ENCODE results near the gene PHKB. TPM values are rescaled to one million over a fixed set of nuclear protein-coding genes. Genes with fewer than 3 reads are reported as not detected.
A peak's percentile ranks its signal among the peaks of the same experiment; 100 is the strongest.
"Not testable (repeated sequence)": the region's sequence is repeated elsewhere in the genome, so short reads cannot be mapped to it uniquely, and the experiment has no call there.

The PHKB gene
- 10 to 100 TPM; 70.5 to 92.9 (median 77.1) TPM for polyA plus RNA-seq (ENCODE audit: insufficient read length in 4 of 4)

DNA sequence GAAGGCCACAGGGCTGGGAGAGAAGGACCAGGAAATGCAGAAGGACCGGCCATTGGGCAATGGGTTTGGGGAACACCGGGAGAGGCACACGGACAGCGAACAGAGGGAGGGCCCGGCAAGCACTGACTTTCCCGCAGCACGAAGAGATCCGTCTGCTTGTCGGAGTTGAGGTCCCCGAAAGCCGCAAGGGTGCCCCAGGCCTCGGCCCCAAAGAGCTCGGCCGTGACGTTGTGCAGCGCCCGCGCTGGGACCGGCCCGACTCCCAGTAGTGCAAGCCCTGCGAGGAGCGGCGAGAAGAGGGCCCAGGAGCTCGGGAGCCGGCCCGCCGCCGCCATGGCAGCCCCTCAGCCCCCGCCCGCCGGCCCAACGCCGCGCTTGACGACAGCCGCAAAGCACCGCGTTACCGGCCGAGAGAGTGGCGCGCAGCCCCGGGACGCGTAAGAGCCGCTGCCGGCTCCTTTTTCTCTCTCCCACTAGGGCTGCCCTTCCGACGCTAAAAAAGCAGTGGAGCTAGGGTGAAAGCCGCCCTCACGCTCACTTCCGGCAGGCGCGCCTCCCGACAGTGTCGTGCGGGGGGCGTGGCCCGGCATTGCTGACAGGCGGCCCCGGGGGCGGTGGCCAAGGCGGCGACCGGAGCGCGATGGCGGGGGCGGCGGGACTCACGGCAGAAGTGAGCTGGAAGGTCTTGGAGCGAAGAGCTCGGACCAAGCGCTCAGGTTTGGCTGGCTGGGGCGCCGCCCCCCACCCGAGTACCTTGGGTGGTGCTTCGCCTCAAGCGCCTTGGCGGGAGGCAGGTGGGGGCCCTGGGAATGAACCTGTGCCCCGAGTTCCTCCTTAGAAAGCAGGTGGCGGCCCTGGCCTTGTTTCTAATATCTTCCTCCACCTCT, at the start of gene PHKB, which contains the start of gene ITFG1:
Gene PHKB, plus strand, starts transcription at position 621 of the 887 bp plus-strand sequence. Its CDS starts 20 bp downstream, at position 641.
Gene ITFG1, minus strand, starts transcription at position 353 of the 887 bp plus-strand sequence. Its CDS starts 18 bp downstream, at position 335.
- DNase-seq (ENCODE audit: low read depth in 4 of 4, low spot score in 2 of 4) = peak; percentile 68 to 84 (median 80)

DNA sequence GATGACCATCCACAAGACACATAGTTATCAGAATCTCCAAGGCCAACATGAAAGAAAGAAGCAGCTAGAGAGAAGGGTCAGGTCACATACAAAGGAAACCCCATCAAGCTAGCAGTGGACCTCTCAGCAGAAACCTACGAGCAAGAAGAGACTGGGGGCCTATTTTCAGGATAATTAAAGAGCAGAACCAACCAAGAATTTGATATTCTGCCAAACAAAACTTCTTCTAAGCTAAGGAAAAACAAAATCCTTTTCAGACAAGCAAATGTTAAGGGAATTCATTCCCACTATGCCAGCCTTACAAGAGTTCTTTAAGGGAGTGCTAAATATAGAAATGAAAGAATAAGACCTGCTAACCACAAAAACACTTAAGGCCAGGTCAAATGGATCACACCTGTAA, 48.1 kb upstream of the PHKB start:
- DNase-seq (ENCODE audit: low read depth in 4 of 4, low spot score in 2 of 4) = no peak

DNA sequence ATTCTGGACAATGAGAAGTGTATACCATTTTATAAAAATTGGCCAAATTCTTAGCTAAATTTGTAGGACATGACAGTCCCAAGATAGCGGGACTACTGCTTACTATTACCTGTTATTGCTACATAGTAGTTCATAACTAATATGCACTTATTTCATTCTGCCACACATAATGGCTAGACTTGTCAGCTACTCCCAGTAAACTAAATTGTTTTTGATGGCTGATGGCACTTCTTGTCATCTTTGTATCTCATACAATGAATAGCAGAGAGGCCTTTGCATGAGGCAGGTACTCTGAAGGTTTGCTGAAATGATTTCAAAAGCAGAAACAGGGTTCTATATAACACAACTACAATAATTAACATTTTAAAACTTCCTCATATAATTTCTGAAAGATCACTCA, 44.3 kb upstream of the PHKB start:
- DNase-seq (ENCODE audit: low read depth in 4 of 4, low spot score in 2 of 4) = no peak

DNA sequence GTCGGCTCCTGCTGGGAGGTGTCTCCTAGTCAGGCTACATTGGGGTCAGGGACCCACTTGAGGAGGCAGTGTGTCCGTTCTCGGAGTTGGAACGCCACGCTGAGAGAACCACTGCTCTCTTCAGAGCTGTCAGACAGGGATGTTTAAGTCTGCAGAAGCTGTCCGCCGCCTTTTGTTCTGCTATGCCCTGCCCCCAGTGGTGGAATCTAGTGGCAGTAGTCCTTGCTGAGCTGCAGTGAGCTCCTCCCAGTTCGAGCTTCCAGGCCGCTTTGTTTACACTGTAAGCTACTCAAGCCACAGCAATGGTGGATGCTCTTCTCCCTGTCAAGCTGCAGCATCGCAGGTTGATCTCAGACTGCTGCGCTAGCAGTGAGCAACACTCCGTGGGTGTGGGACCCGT, 36.3 kb upstream of the PHKB start:
- DNase-seq (ENCODE audit: low read depth in 4 of 4, low spot score in 2 of 4) = no peak

DNA sequence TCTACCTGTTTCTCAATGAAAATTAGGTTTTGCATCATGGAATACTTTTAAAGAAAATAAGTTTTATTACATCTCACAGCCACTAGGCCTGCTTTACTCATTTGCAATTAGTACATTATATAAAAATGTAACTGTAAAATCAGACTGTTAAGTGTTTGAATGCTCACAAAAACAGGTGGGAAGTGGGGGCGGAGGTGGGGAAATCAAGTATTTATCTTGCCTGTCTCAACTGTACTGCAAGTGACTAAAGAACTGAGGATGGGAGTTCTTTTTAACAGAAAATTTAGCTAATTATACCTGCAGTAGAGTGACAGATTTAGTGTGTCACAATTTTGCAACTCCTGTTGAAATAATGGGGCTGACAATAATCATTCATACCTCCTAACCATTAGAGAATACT, 34.3 kb upstream of the PHKB start:
- no peak for DNase-seq (ENCODE audit: low read depth in 4 of 4, low spot score in 2 of 4)

DNA sequence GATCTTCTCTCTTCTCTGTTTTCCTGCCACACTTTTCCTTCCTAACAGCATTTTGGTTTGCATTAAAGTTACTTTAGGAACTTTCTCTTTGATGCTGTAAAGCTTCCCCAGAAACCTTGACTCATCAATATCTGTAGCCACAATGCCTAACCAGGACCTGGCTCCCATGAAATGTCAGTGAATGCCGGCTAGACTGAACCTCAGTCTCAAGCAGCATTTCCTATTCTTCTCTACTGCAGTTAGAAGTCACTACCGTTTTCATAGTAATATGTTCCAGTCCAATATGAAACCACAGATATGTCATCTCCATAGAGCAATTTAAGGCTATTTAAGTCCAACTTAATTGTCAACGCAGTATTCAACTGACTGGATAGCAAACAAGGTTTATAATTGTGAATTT, 29.2 kb upstream of the PHKB start:
- DNase-seq (ENCODE audit: low read depth in 4 of 4, low spot score in 2 of 4) = no peak

DNA sequence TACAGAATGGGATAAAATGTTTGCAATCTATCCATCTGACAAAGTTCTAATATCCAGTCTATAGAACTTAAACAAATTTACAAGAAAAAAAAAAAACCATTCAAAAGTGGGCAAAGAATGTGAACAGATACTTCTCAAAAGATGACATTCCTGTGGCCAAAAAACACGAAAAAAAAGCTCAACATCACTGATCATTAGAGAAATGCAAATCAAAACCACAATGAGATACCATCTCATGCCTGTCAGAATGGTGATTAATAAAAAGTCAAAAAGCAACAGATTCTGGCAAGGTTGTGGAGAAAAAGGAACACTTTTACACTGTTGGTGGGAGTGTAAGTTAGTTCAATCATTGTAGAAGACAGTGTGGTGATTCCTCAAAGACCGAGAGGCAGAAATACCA, 26.9 kb upstream of the PHKB start:
- DNase-seq (ENCODE audit: low read depth in 4 of 4, low spot score in 2 of 4) = not testable (repeated sequence)

DNA sequence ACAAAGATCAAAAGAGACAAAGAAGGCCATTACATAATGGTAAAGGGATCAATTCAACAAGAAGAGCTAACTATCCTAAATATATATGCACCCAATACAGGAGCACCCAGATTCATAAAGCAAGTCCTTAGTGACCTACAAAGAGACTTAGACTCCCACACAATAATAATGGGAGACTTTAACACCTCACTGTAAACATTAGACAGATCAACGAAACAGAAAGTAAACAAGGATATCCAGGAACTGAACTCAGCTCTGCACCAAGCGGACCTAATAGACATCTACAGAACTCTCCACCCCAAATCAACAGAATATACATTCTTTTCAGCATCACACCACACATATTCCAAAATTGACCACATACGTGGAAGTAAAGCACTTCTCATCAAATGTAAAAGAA, 21.1 kb upstream of the PHKB start:
- not testable (repeated sequence) for DNase-seq (ENCODE audit: low read depth in 4 of 4, low spot score in 2 of 4)

DNA sequence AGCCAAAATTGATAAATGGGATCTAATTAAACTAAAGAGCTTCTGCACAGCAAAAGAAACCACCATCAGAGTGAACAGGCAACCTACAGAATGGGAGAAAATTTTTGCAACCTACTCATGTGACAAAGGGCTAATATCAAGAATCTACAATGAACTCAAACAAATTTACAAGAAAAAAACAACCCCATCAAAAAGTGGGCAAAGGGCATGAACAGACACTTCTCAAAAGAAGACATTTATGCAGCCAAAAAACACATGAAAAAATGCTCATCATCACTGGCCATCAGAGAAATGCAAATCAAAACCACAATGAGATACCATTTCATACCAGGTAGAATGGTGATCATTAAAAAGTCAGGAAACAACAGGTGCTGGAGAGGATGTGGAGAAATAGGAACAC, 18.2 kb upstream of the PHKB start:
- DNase-seq (ENCODE audit: low read depth in 4 of 4, low spot score in 2 of 4) = not testable (repeated sequence)

DNA sequence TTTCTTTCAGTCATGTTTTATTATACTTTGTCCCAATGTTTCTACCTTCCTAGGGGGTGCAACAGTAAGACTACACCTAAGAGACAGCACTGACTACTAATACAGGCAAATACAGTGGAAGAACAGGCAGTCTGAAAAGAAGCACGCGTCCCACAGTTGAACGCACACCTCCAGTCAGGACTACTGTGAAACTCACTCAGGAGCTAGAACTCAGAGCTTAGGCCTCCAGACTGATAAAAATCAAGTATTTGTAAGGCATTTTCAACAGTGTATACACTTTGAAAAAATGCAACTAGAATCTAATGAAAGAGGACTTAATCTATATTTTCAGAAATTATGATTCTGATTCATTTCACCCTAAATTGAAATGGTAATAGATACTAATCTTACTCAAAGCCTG, 14.7 kb upstream of the PHKB start:
- no peak for DNase-seq (ENCODE audit: low read depth in 4 of 4, low spot score in 2 of 4)

DNA sequence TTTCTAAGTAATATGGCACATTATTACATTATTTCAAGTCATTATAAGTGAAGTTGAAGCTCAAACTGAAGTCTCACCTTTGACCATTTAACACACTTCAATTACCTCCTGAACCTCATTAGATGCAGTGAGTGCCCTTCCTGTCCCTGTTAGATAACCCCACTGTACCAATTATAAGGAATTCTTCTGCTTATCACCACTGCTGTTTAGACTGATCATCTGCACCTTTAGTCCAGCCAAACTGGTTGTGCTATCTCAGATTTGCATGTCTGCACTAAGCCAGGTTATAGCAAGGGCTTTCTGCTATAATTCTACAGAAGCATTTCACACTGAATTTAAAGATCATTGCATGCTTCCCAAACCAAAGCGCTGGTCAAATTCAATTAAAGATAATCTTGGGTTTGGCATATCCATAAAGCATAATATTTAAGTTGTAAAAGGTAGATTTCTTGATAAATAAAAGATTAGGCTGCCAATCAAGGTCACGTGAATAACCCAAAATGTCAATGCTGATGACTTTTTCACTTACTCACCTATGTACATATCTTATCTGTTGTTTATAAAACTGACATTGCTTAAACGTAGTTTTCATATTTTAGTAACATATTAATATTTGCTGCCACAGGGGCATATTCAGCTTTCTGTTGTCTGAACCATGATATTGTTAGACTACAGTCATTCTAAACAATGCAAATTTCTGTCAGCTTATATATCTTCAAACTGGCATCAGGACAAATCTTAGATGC, 12.1 kb upstream of the PHKB start:
- no peak for DNase-seq (ENCODE audit: low read depth in 4 of 4, low spot score in 2 of 4)

DNA sequence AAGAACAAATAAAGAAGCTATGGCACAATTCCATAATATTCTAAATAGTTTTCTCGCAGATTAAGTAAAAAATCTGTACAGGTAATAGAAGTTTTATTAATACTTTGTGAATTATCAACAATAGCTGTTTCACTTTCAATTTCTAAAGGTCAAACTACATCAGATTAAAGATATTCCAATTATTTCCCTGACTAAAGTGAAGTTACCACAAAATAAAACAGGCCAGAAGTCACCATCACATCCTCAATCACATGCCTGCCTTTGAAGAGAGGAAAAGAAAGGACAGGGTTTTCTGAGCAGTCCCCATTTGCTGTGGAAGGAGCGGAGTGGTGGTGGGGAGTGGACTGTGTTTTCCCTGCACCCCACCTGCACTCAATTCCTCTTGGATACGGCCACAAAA, 11.3 kb upstream of the PHKB start:
- DNase-seq (ENCODE audit: low read depth in 4 of 4, low spot score in 2 of 4) = no peak

DNA sequence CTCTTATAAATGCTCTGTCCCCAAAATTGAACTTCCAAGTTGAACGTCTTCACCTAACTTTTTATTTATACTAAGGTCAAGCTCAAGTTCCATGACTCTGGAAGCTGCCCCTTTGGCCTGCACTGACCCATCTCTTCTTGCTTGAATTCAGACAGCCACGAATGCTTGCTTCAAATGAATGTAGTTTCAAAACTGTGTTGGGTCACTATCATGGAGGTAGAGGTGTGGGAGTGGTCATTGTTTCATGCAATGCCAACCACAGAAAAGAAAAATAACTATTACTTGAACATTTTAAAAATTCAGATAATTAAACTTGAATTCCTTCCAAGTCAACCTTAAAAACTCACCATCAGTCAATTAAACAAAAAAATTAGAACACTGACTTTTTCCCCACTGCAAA, 2.8 kb upstream of the PHKB start:
- no peak for DNase-seq (ENCODE audit: low read depth in 4 of 4, low spot score in 2 of 4)

DNA sequence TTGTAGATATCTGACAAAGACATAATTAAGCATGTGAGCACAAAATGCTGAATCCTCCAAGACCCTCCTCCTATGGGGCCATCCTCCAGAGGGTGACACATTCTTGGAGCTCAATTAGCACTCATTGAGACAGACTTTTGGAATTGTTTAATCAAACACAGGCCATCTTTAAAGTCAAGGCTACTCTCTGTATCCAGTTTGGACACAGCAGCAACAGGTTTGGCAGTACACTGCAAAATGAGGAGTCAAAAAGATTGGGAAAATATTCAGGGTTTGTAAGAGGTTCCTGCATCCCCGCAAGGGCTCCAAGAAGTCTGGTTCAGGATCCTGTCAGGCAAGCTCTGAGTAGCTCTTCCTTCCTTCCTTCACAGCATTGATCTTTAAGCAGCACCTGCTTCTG, 1.5 kb upstream of the PHKB start:
- DNase-seq (ENCODE audit: low read depth in 4 of 4, low spot score in 2 of 4) = no peak

DNA sequence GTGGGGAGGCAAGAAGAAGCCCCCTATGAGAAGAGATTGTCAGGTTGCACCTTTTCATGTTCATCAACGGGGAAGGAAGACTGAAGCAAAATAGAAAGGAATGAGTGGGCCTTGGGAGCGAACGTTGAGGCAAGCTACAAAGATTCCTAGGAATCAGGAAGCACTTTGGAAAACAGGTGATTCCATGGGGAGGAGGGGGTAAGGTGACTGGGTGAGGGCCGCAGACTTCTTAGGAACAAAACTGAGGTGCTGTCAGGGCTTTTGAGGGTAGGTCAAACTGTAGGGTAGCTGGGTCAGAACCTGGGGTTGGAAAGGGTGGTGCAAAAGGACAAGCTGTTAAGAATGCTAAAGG, 796 bp upstream of the PHKB start:
- DNase-seq (ENCODE audit: low read depth in 4 of 4, low spot score in 2 of 4) = peak in 1 of 4 donors; percentile 1

DNA sequence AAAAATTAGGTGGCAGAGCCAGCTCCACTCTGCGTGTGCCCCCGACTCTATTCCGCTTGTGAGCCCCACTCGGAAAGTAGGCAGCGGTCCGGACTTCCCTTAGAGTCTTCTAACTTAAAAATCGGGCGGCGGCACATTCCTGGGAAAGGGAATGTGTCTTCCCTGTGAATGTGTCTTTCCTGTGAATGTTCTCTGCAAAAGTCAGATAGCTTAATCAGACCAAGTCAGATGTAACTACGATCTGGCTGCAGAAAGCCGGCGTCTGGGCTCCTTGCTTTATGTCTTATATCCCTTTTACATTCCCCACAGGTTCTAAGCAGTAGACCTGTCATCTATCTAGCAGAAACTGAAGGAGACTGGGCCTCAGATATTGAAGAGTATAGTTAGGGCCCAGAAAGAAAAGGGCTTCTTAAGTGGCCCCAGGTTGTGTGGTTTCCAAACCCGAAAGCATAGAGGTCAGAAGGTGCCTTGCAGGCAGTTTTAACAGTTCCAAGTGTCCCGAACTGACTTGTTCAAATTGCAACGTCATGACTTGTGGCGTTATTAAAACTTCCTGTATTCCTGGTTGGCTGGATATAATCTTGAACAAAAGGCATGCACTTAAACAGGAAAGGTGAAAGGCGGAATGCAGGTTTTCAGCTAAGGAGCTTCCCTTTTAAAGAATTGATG, 601 bp downstream of the PHKB start:
- DNase-seq (ENCODE audit: low read depth in 4 of 4, low spot score in 2 of 4) = peak; percentile 7 to 28 (median 18)

DNA sequence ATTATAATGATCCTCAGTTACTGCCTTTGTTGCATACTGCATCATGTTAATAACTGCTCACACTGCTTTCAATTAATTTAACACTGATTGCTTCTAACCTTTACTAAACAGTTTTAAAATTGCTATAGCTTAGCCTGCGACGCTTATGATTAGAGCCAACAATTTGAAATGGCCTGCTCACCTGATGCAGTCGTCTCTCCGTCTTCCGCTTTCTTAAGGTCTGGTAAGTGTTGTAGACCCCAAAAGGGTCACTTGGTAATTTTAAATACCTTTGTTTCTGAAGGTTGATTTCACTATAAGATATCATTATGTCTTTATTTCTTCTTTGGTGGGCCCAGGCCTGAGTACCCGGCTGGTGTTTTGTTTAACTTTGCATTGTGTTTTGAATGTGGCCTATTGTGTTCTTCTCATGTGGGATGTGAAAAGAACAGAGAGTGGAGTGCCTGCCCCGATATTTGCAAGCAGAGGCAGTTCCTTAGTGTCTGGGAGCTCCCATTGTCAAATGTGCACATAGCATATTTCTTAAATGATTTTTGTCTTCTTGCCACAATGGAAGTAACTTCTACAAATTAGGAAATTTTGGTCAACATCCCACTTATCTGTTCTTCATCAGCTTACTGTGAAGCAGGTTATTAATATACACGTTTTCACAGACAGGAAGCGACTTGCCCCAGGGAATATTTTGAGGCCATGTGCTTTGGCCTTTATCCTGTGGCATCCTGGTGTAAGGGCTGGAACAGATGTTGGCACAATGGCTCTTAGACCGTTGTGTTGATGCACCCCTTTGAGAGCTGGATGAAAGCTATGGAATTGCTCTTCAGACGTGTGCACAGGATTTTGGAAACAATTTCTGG, 2.9 kb downstream of the PHKB start:
- DNase-seq (ENCODE audit: low read depth in 4 of 4, low spot score in 2 of 4) = no peak

DNA sequence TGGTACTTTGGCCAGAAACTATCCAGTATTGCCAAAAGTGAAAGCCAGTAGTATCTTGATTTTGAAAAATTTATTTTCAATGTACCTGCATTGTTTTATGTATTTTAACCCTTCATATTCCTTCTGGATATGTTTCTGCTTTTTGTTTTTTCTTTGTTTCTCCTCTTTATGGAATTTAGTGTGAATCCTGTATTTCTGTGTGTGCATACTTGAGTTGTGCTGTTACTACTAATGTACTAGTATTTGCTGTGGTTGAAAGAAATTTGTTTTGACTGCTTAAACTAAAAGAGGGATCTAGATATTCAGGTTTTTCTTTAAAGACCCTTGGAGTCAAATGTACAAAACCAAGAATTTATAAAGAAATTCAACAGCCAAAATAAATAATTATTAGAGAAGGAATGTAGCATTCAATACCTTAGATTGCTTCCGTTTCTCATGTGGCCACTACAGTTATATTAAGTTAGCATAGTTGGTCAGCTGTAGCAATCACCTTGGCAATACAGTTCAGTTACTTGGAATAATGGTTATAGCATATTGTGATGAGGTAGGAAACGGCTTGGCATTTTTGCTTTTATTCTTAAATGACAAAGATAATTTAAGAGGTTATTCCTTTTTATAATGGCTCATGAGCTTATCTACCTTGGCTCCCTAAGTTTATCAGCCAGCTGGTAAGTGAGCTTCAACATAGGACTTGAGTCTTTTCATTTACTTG, 4.9 kb downstream of the PHKB start:
- no peak for DNase-seq (ENCODE audit: low read depth in 4 of 4, low spot score in 2 of 4)

DNA sequence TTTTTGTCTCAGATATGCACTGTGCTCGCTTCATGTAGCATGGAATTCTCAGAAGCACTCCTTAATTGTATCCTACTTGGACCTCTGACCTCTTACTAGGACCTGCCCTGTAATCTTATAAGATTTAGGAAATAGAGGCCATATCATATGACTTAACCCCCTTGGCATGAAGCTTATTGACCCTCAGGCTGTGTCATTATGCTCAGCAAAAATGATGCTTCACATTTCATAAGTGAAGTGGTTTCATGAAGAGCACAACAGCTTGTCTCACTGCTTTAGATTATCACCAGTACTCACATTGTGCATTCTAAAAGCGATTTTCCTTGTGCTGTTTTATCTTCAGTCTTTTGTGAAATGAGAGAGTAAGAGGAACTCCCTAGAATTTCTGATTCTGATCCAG, 6.4 kb downstream of the PHKB start:
- no peak for DNase-seq (ENCODE audit: low read depth in 4 of 4, low spot score in 2 of 4)

All from left renal cortex interstitium (tissue), 4 donors.